SKM-1 (cell line): ENCODE results near the gene ADCY3.
A peak's percentile ranks its signal among the peaks of the same experiment; 100 is the strongest.

ENCODE experiments used
- DNase-seq: peaks from one replicate; lab custom pipeline; 2025; ENCODE audit not compliant: unreplicated experiment; lab: John Stamatoyannopoulos, UW

The ADCY3 gene

DNA sequence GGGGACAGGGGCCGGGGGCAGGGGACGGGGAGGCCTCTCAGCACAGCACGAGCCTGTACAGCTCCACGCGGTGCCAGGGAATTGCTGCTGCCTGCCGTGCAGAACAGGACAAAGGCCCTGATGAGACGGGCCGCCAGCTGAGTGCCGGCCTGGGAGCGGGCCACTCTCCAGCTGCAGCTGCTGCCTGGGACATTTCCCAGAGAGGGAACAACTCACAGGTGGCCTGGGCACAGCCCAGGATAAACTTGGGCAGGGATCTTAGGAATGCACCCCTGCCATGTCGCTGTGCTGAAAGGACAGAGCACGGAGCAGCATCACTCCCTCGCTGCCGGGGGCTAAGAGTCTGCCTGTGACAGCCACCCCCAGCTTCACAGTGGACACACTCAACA is 88.0 kb downstream of the ADCY3 start:
- DNase-seq, result no peak

DNA sequence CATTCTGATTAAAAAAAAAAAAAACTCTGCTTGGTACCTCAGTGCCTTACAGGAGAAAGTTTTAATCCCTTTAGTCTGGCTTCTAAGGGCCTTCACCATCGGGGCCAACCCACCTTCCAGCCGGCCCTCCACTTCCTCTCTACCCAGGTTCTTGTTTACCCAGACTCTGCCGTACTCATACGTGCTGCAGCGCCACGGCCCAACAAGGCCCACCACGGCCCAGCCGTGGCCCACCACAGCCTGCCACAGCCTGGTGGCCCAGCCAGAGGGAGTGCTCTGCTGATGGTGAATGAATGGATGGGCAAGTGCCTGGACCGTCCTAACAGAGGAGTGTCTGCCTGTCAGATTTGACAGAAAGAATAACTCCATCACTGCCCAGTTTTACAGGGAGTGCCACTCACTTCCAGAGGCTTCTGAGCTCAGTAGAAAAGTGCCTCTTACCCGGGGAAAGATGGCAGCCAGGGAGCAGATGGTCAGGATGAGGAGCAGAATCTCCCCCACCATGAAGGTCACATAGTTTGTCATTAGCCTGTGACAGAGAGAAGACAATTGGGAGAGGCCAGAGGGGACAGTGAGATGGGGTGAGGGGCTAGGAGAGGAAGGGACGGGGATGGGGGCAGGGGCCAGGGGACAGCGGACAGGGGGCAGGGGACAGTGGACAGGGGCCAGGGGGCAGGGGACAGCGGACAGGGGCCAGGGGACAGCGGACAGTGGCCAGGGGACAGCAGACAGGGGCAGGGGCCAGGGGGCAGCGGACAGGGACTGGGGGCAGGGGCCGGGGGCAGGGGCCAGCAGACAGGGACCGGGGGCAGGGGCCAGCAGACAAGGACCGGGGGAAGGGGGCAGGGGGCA is 88.6 kb downstream of the ADCY3 start:
- no peak for DNase-seq

DNA sequence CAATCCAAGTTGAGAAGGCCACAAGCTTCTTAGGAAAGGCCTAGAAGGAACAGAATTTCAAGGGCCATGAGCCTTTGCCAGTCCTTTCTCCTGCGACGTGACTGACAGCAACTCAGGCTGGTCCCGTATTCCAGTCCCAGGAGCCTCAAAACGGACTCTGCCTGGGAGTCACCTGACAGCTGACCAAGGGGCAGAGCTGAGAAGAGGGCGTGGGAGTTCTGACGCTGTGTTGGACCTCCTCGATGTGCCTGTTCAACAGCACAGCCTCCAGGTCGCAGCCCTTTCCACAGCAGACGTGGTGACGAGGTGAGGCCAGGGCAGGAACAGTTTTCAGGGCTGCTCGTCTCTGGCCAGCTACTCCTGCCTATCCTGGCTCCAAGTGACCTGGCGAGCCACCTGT is 89.3 kb downstream of the ADCY3 start:
- DNase-seq, result no peak

DNA sequence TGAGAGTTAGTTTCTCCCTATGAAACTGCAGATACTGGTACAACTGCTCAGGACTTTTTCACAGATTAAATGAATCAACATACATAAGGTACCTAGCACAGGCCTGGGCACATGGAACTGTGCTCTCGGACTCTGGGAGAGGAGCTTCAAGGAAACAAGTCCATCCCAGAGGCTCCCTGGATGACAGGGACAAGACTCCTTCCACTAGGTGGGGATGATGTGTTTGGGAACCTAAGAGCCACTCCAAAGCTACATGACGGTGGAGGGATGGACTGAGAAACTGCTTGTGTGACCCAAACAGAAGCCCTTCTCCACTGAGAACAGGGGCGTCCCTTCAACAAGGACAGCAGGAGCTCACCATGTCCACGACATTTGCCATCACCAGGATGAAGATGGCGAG is 89.7 kb downstream of the ADCY3 start:
- DNase-seq, result no peak

DNA sequence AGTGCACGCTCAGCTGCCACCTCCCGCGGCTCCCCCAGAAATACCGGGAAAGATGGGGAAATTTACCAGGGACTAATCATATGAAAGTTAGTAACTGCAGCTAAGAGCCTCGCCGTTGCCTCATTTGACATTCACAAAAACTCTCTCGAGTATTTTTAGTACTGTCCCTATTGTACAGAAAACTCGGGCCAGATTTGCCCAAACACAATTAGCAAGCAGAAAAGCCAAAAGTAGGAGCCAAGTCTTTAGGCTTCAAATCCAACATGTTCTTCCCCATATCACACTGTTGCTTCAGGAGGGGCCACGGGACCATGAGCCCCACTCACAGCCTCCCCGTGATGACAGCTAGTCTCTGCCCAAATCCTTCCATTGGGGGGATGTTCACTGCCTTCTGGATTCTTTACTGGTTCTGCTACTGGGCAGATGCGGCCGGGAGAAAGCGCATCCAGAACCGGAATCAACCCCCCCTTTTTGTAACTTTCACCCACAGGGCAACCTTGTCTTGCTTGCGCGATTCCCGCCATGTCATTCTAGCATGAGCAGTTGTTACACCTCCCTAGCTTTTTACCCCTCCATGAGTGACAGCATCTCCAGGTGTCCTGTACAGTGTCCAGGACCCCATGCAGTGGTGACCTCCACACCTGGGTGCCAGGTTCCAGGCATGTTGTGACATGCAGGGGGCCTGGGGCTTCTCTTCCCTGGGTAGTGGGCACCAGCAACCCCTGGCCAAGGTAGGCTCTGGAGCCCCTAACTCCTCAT is 91.6 kb downstream of the ADCY3 start:
- DNase-seq, result no peak

DNA sequence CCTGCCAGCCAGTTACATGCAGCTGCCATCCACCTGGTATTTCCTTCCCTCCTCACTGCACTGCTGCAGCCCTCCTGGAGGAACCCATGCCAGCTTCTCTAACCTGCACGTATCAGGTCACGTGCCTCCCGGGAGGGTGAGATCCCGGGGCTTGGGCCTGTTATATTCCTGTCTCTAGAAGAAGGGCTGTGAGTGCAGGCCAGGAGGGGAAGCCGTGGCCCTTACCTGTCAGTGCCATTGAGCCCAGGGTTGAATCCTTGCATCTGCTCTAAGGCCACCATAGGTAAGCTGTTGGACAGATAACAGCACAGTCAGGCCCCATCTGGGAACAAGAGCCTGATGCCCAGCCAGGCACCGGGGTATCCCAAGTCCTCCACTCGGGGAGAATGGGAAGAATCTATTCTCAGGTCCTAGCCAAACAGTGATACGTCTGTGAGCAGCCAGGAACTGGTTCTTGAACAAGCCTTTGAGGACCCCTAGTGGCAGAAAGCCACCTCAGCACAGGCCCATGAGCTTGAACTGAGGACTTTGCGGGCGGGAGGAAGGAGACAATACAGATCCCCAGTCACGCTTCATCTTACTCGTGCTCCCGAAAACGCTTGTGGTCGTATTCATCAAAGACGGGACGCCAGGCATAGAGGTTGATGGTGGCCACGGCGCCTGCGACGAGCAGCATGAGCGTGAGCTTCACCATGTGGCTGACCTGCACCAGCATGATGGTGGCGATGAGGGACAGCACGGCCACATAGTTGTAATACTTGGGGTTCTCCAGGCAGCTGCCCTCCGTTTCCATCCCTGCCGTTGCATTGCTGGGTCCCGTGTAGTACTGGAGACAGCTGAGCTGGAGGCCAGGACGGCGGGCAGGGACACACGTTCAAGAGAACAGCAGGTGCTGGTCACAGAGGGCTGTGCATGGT is 92.5 kb downstream of the ADCY3 start:
- DNase-seq, result peak; percentile 28

DNA sequence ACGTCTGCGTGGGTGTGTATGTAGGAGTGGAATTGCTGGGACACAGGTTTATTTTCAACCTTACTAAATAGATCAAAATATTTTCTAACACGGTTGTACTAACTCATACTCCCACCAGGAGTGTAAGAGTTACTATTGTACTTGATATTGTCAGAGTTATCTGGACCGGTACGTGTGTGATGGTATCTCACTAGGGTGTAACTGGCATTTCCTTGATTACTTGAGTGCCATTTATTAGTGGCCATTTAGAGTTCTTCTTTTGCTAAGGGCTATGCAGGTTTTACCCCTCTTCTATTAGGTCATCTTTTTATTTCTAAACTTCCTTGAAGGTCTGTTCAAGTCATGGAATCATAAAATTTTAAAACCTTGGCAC is 93.3 kb downstream of the ADCY3 start:
- no peak for DNase-seq

DNA sequence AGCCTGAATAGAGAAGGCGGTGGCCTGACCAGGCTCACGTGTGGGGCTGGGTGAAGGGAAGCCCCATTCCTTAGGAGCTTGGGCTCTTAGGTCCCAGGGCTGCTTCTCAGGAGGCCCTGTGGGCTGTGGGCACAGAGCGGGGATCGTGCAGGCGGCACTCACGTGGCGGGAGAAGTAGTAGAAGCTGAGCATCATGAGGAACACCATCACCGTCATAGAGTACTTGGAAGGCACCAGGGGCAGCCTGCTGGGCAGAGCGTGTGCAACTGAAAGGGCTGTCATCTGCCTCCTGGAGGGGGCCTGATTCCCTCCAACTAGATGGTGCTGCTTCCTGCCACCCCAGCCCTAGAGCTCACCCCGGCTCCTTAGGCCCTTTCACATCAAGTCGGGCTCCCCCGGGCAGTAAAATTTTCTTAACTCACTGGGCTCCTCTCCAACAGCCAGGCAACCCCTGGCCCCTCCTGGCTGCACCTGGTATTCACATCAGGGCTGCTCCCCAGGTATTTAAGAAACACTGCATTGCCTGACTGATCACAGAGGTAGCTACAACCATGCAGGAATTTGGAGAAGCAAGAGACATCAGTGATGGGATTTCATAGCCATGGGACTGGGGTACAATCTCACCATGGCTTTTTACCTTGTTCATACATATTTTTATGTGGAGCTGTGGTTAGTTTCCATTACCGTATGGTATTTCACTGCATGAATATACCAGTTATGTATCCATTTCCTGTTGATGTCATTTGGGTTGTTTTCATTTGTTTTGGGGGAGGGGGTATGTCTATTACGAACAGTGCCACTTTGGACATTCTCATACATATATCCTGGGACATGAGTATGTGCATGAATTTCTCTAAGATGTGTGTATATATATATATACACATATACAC is 93.9 kb downstream of the ADCY3 start:
- DNase-seq, result no peak

DNA sequence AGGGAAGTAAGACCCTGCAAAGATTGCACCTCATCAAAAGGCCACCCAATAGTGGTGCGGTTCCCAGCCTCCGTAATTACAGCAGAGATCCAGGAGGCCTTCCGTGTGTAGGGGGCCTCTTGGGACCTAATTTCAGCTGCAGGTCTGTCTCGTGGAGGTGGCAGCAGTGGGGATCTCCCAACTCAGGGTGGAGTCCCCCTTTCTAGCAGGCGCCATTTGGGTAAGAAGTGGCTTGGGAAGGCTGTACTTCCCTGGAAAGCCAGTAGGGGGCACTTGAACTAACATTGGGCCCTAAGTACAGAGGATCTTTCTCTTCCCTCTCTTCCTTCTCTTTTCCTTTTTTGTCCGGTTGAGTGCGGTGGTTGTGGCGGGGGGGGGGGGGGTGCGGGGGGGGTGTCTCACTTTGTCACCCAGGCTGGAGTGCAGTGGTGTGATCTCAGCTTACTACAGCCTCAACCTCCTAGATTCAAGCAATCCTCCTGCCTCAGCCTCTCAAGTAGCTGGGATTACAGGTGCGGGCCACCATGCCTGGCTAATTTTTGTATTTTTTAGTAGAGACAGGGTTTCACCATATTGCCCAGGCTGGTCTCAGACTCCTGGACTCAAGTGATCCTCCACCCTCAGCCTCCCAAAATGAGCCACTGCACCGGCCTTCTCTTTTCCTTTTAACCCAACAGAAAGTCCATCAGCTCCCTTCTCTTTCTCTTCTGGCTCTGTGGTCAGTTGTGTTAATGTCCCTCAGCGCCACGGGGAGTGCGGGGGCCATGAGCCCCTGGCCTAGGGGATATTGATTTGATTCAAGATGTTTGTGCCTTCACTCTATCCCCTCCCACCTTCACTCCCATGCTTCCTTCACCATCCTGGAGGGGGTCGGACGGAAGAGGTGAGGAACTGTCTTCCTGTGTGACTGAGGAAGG is 94.8 kb downstream of the ADCY3 start:
- no peak for DNase-seq

DNA sequence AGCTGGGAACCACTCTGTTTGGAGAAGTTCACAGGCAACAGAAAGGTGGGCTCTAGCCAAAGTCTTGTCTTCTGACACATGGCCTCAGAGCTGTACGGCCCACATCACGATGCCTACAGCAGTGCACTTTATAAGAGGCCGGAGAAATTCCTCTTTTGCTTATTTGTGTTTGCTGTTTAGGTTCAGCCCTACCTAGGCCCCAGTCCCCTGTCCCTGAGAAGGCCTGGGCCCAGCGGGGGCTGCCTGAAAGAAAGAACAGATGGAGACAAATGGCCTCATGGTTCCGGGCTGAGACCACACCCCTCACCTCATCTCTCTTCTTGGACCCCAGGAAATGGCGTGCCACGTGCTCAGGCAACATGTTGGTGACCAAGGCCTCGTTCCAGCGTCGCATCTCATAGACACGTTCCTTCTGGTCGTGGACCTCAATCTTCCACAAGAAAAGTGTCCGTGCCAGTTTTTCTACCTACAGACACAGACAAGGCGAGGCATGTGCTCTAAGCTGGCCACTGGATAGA is 95.9 kb downstream of the ADCY3 start:
- no peak for DNase-seq

DNA sequence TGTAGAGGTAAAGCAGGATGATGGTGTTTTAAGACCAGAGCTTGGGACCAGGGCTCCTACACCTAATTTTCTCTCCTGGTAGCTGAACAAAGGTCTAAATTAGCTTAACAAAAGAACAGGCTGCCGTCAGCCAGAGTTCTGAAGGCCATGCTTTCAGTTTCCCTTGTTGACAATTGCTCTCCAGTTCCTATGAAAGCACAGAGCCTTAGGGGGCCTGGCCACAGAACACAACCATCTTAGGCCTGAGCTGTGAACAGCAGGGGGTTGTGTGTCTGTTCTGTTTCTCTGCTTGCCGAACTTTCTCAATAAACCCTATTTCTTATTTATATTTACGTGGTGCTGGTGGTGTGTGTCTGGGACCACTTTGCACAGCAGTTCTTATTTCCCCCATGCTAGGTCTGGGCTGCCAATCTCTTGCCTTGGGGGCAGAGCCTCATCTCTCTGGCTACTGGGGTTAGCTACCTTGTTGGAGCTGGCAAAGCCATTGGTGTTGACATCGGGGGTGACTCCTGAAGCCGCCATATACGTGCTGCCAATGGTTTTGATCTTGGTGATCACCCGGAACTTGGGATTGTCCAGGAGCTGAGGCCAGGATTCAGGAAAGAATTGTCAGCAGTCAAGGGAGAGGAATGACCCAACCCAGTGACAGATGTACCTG is 97.9 kb downstream of the ADCY3 start:
- no peak for DNase-seq

DNA sequence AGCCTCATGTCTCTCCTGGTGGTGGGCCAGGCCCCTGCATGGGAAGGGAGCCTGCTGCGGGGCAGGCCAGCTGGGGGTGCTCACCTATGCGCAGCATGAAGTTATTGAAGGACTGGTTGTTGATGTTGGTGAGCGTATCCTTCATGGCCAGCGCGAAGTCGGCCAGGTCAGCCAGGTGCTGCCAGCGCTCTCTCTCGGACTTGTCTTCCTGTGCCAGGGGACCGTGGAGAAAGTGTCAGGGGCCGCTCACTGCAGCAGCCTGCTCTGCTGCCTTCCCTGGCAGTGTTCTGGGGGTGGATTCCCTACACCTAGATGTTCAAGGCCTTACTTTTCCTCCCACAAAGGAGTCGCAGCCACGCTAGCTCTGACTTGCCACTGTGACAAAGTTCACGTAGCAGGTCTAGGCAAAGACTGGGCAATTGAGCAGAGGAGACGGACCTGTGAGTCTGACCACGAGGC is 98.6 kb downstream of the ADCY3 start:
- no peak for DNase-seq

DNA sequence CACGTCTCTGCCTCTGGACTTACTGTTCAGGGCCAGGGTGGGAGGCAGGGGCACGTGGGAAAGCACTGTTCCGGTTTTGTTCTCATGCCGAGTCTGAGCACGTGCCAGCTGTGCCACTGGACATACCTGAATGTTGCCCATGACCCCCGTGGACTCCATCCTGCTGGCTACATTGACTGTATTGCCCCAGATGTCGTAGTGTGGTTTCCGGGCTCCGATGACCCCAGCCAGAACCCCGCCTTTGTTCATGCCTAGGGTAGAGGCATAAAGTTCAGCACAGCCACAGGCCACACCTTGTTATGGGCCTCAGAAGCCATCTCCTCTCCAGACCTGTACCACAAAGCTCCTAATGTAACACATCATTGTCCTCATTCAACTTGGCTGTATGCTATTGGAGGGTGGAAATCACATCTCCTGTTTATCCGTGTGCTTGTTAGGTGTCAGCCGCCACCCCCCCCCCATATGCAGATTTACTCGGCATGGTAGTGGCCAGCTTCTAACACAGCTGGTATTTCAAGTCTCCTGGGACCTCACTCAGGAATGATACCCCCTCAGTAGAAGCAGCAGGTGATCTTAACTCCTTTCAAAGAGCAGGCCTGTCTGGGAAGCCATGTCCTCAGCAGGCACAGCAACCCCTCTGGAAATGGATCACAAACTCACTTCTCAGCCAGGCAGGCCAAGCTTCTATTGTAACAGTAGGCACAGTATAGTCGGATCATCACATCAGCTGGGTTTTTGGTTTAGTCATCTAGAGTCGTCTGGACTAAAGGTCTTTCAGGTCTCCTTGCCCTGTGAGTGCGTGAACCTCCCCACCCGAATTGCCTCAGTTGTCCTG is 99.2 kb downstream of the ADCY3 start:
- DNase-seq, result no peak

DNA sequence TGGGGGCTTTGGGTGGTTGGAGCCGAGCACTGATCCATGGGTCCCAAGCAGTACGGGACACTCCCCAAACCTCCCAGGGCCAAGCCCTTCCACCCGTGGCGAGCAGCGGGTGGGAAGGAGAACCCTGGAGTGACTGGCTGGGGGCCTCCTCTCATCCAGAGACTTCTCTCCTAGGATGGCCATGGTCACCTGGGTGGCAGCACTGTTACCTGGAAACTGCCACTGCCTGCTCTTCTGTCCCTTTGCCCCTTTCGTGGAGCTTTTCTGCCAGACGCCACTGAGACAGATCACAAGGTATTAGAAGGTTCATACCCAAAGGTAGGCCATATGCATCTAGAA is 99.9 kb downstream of the ADCY3 start:
- DNase-seq, result no peak

DNA sequence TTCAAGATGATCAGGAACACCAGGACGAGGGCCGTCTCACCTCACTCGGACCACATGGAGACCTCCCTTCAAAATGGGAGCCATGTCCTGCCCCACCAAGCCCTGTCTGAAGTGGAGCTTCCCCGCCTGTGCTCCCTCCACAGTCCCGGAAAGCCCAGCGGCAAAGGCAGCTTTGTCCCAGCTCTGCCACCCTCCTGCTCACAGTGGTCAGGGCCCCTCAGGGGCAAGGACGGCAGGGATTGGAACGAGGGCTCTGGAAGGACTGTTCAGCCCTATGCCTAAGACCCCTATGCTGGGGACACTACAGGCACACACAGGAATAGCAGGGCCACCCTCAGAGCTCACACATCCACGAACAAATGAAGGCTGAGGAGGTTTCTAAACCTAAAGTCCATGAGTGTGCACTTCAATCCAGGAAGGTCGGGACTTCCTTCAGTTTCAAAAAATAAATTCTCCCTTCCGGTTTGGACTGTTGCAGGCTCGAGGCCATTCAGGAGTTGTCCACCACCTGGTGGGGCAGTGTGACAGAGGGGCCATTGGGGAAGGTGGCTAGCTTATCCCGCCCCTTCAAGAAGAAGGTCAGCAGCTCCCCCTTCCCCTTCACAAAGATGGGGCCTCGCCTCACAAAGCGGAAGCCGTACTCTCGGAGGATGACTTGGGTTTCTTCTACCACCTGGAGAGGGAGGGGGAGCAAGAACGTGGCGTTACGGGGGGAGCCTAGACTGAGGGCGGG is 100.4 kb downstream of the ADCY3 start:
- DNase-seq, result no peak

DNA sequence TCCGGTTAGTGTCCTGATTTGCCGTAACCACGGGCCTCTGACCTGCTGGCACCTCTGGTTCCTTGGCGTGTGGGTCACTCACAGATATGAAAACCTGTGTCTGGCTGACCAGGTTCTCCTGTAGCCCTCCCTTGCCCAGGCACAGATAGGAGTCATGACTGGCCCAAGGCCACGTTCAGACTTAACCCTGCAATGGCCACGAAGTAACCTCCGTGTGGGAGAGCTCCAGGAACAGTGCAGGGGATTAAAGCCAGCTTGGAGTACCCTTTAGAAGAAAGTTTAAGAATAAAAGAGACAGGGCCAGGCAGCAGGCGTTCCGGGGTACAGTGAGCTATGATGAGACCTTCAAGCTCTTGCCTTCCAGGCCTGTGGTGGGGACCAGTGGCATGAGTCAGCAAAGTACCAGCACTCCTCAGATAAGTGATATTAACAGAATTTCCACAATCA is 101.3 kb downstream of the ADCY3 start:
- DNase-seq, result no peak

DNA sequence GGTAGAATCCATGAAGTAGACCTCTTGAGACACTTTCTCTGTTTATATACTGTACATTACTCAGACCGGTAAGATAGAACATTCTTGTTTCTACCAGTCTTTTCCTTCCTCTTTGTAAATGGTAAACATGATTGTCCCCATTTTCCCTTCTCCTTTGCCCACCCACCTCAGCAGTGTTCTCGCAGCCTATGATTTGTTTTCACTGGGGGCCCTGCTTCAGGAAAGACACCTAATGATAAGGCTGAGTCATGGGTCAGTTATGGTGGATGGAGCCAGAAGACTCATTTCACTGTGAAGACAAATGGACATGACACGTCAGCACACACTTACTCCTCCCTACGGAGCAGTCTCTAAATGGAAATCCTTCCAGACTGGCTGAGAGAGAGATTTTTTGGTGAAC is 103.2 kb downstream of the ADCY3 start:
- DNase-seq, result no peak
